ENCODE data around the gene PIK3R1. TPM values are rescaled to one million over a fixed set of nuclear protein-coding genes. Genes with fewer than 3 reads are reported as not detected.

The PIK3R1 gene
- total RNA-seq, 4 donors from 2014 or later: 44.9 to 222 (median 81.6) TPM

DNA sequence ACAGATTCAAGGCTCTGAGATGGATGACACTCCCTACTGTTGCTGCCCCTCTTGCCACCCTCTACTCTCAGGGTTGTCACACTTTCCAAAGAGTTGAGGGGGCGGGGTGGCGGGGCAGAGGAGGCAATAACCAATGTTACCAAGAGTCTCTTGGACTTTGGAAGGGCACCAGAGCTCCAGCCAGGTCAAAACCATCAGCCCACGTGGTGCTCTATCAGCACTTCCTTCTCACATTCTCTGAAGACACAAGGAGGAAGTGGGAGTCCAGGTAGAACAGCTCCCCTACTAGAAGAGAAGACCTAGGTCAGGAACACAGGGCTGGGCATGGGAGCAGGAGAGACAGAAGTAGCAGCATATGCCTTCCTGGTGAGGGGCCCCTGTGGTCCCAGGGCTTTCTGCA is 33.0 kb upstream of the PIK3R1 start:
- no peak for TF ChIP-seq POLR2AphosphoS5 (IDR thresholded peaks at IDR 0.05)
- TF ChIP-seq, protein P1, sequence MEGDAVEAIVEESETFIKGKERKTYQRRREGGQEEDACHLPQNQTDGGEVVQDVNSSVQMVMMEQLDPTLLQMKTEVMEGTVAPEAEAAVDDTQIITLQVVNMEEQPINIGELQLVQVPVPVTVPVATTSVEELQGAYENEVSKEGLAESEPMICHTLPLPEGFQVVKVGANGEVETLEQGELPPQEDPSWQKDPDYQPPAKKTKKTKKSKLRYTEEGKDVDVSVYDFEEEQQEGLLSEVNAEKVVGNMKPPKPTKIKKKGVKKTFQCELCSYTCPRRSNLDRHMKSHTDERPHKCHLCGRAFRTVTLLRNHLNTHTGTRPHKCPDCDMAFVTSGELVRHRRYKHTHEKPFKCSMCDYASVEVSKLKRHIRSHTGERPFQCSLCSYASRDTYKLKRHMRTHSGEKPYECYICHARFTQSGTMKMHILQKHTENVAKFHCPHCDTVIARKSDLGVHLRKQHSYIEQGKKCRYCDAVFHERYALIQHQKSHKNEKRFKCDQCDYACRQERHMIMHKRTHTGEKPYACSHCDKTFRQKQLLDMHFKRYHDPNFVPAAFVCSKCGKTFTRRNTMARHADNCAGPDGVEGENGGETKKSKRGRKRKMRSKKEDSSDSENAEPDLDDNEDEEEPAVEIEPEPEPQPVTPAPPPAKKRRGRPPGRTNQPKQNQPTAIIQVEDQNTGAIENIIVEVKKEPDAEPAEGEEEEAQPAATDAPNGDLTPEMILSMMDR (IDR thresholded peaks at IDR 0.05): no peak
- TF ChIP-seq EP300 (IDR thresholded peaks at IDR 0.05; ENCODE audit: low read depth): no peak
- TF ChIP-seq POLR2A (IDR thresholded peaks at IDR 0.05): no peak
- in situ Hi-C loops (cut with MboI; ENCODE audit: low pct_ligation_motif_present in 1 of 4, low pct_unique_long_range_greater_than_20kb in 1 of 4, low sequenced_read_pairs in 3 of 4): no loop called here
- no peak overlapping the region for H3K27ac ChIP-seq
- no peaks in the 10 kb centered on the region for H3K27me3 ChIP-seq
- no peaks in the 10 kb centered on the region for H3K36me3 ChIP-seq
- intact Hi-C loops (cut with DNase I; ENCODE audit: low total_unique reads): no loop called here
- no peaks in the 10 kb centered on the region for H3K9me3 ChIP-seq
- H3K4me3 ChIP-seq: no peak overlapping the region
- H3K4me1 ChIP-seq: no peaks in the 10 kb centered on the region
- WGBS, 2 donors (ENCODE audit: low coverage in 1 of 2): 76% methylated on average over 3 of the region's 3 CpGs; no CpG with 5 or more reads in 1 of the 2 donors
- no peak for DNase-seq

DNA sequence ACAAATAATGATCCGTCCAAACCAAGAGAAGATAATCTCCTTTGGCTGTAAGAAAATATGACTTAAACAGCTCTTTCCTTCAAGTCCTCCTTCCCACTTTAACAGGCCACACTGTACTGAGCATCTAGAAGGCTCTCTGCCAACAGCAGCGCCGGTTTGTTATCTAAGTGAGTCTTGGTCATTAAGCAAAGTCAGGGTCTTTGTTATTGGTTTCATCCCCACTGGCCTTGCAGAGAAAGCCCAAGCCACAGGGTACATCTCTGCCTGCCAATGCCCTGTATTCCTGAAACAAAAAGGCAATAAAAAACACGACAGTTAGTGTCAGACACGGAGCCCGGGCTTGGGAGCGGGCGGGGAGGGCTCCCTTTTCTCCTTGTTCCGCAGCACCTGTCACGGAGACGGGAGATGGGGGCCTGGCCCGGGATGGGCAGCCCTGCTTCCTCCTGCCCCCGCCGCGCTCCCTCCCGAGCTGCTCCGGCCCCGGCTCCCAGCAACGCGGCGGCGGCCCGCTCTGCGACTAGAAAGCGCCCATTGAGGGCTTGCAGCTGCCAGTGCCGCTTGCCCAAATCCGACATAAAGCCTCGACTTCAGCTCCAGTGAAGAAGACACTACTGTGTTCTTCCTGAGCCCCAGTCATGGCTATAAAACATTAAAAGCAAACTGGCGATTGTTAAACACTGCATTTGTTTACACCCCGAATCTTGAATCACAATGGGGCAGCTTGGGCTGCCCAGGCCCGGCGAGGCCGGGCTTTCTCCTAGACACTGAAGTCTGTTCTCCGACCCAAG is 28.1 kb upstream of the PIK3R1 start:
- Histone ChIP-seq H3K27ac (peak overlapping the region; percentile 65 to 86 (median 75)), H3K4me3 (peak overlapping the region in 3 of 4 donors; percentile 5 to 30 (median 25))

DNA sequence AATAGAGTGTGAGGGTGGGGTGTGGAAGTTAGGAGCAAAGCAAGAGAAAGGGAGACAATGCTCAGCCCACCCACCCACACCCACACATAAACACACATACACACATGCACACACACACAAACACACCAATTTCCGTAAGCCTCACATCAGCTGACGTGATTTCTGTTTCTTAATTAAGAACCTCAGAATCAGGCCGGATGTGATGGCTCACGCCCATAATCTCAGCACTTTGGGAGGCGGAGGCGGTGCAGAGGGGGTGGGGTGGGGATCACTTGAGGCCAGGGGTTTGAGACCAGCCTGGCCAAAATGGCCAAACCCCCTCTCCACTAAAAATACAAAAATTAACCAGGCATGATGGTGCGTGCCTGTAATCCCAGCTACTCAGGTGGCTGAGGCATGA is 26.4 kb upstream of the PIK3R1 start:
- Histone ChIP-seq H3K27ac (no peak overlapping the region), H3K4me1 (peaks cover 0 to 9% (median 0%) of the 10 kb centered on the region in 4 donors), H3K9me3 (no peaks in the 10 kb centered on the region), H3K27me3 (no peaks in the 10 kb centered on the region), H3K36me3 (no peaks in the 10 kb centered on the region), H3K4me3 (no peak overlapping the region)
- WGBS, 2 donors (ENCODE audit: low coverage in 1 of 2): 86 to 93% methylated on average over 2 to 7 of the region's 7 CpGs
- no peak for TF ChIP-seq POLR2AphosphoS5 (IDR thresholded peaks at IDR 0.05)
- TF ChIP-seq EP300 (IDR thresholded peaks at IDR 0.05; ENCODE audit: low read depth): no peak
- TF ChIP-seq, protein P1 (IDR thresholded peaks at IDR 0.05): no peak
- no peak for TF ChIP-seq POLR2A (IDR thresholded peaks at IDR 0.05)
- intact Hi-C loops (cut with DNase I; ENCODE audit: low total_unique reads) (no loop called here), in situ Hi-C loops (cut with MboI; ENCODE audit: low pct_ligation_motif_present in 1 of 4, low pct_unique_long_range_greater_than_20kb in 1 of 4, low sequenced_read_pairs in 3 of 4) (no loop called here)
- no peak for DNase-seq

More for the DNA sequence above, 28.1 kb upstream of the PIK3R1 start:
- no peaks in the 10 kb centered on the region for H3K27me3 ChIP-seq
- H3K4me1 ChIP-seq: peaks cover 0 to 9% (median 0%) of the 10 kb centered on the region in 4 donors
- no peaks in the 10 kb centered on the region for H3K9me3 ChIP-seq
- WGBS, 2 donors (ENCODE audit: low coverage in 1 of 2): 27 to 48% methylated on average over 3 to 34 of the region's 34 CpGs
- TF ChIP-seq, protein P1 (IDR thresholded peaks at IDR 0.05): no peak
- no peak for TF ChIP-seq POLR2AphosphoS5 (IDR thresholded peaks at IDR 0.05)
- no peak for TF ChIP-seq EP300 (IDR thresholded peaks at IDR 0.05; ENCODE audit: low read depth)
- no peak for TF ChIP-seq POLR2A (IDR thresholded peaks at IDR 0.05)
- in situ Hi-C loops (cut with MboI; ENCODE audit: low pct_ligation_motif_present in 1 of 4, low pct_unique_long_range_greater_than_20kb in 1 of 4, low sequenced_read_pairs in 3 of 4): no loop called here
- H3K36me3 ChIP-seq: no peaks in the 10 kb centered on the region
- intact Hi-C loops (cut with DNase I; ENCODE audit: low total_unique reads): no loop called here
- DNase-seq: no peak

DNA sequence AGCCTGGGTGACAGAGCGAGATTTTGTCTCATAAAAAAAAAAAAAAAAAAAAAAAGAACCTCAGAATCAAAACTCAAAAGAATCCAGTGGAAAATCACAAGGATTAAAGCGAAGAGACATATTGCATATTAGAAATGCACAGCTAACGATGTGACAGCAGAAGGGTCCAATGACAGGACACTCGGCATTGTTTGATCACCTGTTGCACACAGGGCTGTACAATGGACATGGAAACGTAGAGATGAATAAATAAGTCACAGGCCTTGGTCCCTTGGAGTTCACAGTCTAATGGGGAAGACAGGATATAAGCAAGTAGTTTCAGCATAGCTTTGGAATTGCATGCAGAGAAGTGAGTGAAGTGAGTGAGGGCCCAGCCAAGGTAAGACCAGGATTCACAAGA is 25.9 kb upstream of the PIK3R1 start:
- in situ Hi-C loops (cut with MboI; ENCODE audit: low pct_ligation_motif_present in 1 of 4, low pct_unique_long_range_greater_than_20kb in 1 of 4, low sequenced_read_pairs in 3 of 4): no loop called here
- Histone ChIP-seq H3K4me1 (peaks cover 0 to 9% (median 0%) of the 10 kb centered on the region in 4 donors), H3K27ac (no peak overlapping the region), H3K36me3 (no peaks in the 10 kb centered on the region), H3K27me3 (no peaks in the 10 kb centered on the region), H3K9me3 (no peaks in the 10 kb centered on the region), H3K4me3 (no peak overlapping the region)
- TF ChIP-seq POLR2A (IDR thresholded peaks at IDR 0.05): no peak
- TF ChIP-seq, protein P1 (IDR thresholded peaks at IDR 0.05): no peak
- no peak for TF ChIP-seq POLR2AphosphoS5 (IDR thresholded peaks at IDR 0.05)
- TF ChIP-seq EP300 (IDR thresholded peaks at IDR 0.05; ENCODE audit: low read depth): no peak
- DNase-seq: no peak
- 79 to 89% methylated on average over 2 to 5 of the region's 5 CpGs for WGBS, 2 donors (ENCODE audit: low coverage in 1 of 2)
- intact Hi-C loops (cut with DNase I; ENCODE audit: low total_unique reads): no loop called here
